Measurements from ENCODE around the gene SMAD6.
"Not testable (repeated sequence)": the region's sequence is repeated elsewhere in the genome, so short reads cannot be mapped to it uniquely, and the experiment has no call there.

Gene SMAD6

GRCh38 chr15:66756295-66756694 lies 54.3 kb downstream of the SMAD6 start:
- H3K27ac ChIP-seq, result no peak overlapping the region
- no peak for DNase-seq
- H3K4me3 ChIP-seq (ENCODE audit: low read depth, low read length), result no peak overlapping the region
- peaks cover 6% of the 10 kb centered on the region for H3K9me3 ChIP-seq (ENCODE audit: severe bottlenecking)
- H3K36me3 ChIP-seq, result peaks cover 18% of the 10 kb centered on the region
- TF ChIP-seq CTCF (IDR thresholded peaks at IDR 0.05; ENCODE audit: low read depth, low read length), result no peak
- no peaks in the 10 kb centered on the region for H3K27me3 ChIP-seq (ENCODE audit: insufficient read depth, low read depth, severe bottlenecking)

GRCh38 chr15:66757030-66757429 lies 55.0 kb downstream of the SMAD6 start:
- Histone ChIP-seq H3K27ac (no peak overlapping the region), H3K27me3 (ENCODE audit: insufficient read depth, low read depth, severe bottlenecking) (no peaks in the 10 kb centered on the region), H3K9me3 (ENCODE audit: severe bottlenecking) (peaks cover 6% of the 10 kb centered on the region), H3K36me3 (peaks cover 18% of the 10 kb centered on the region), H3K4me3 (ENCODE audit: low read depth, low read length) (no peak overlapping the region)
- TF ChIP-seq CTCF (IDR thresholded peaks at IDR 0.05; ENCODE audit: low read depth, low read length), result no peak
- DNase-seq, result no peak

GRCh38 chr15:66757521-66757920 lies 55.5 kb downstream of the SMAD6 start:
- no peaks in the 10 kb centered on the region for H3K27me3 ChIP-seq (ENCODE audit: insufficient read depth, low read depth, severe bottlenecking)
- H3K4me3 ChIP-seq (ENCODE audit: low read depth, low read length), result no peak overlapping the region
- no peak for DNase-seq
- peaks cover 6% of the 10 kb centered on the region for H3K9me3 ChIP-seq (ENCODE audit: severe bottlenecking)
- peaks cover 18% of the 10 kb centered on the region for H3K36me3 ChIP-seq
- H3K27ac ChIP-seq, result no peak overlapping the region
- no peak for TF ChIP-seq CTCF (IDR thresholded peaks at IDR 0.05; ENCODE audit: low read depth, low read length)

GRCh38 chr15:66758217-66758616 lies 56.2 kb downstream of the SMAD6 start:
- H3K27me3 ChIP-seq (ENCODE audit: insufficient read depth, low read depth, severe bottlenecking); H3K27ac ChIP-seq; H3K4me3 ChIP-seq (ENCODE audit: low read depth, low read length); H3K9me3 ChIP-seq (ENCODE audit: severe bottlenecking); DNase-seq: not testable (repeated sequence)
- H3K36me3 ChIP-seq, result peaks cover 17% of the 10 kb centered on the region

GRCh38 chr15:66758844-66759243 lies 56.8 kb downstream of the SMAD6 start:
- H3K36me3 ChIP-seq, result peaks cover 15% of the 10 kb centered on the region
- peaks cover 6% of the 10 kb centered on the region for H3K9me3 ChIP-seq (ENCODE audit: severe bottlenecking)
- H3K27ac ChIP-seq, result no peak overlapping the region
- no peak overlapping the region for H3K4me3 ChIP-seq (ENCODE audit: low read depth, low read length)
- TF ChIP-seq CTCF (IDR thresholded peaks at IDR 0.05; ENCODE audit: low read depth, low read length), result no peak
- DNase-seq, result no peak
- H3K27me3 ChIP-seq (ENCODE audit: insufficient read depth, low read depth, severe bottlenecking), result no peaks in the 10 kb centered on the region

GRCh38 chr15:66760097-66760967 lies 58.3 kb downstream of the SMAD6 start:
- H3K27me3 ChIP-seq (ENCODE audit: insufficient read depth, low read depth, severe bottlenecking), result no peaks in the 10 kb centered on the region
- TF ChIP-seq CTCF (IDR thresholded peaks at IDR 0.05; ENCODE audit: low read depth, low read length), result no peak
- no peak overlapping the region for H3K4me3 ChIP-seq (ENCODE audit: low read depth, low read length)
- DNase-seq, result no peak
- peaks cover under 1% of the 10 kb centered on the region for H3K36me3 ChIP-seq
- no peak overlapping the region for H3K27ac ChIP-seq
- H3K9me3 ChIP-seq (ENCODE audit: severe bottlenecking), result peaks cover 2% of the 10 kb centered on the region
